Transverse colon (tissue), 4 donors: Measurements from ENCODE around the gene SYCE3.

Experiments
- POLR2AphosphoS5 ChIP-seq, 3 donors: sonication (generic); formaldehyde crosslinking; IDR thresholded peaks; one replicate each; pipeline ENCODE4 v1.6.1; 2016; ENCODE audit warnings: antibody characterized with exemption in 3 of 3
- TF ChIP-seq, protein P1 (sequence below), 5 experiments: fragments of 200-600 bp in 3 of 5; fragments of 450-650 bp in 2 of 5; sonication (generic) in 3 of 5; IDR thresholded peaks; 1 replicate in 2 of 5; 2 replicates in 3 of 5; pipeline ENCODE4 v1.5.1; 2016 to 2017; ENCODE audit warnings: antibody characterized with exemption in 5 of 5, inconsistent platforms in 3 of 5, mild to moderate bottlenecking in 2 of 5, moderate library complexity in 1 of 5

GRCh38 chr22:50585238-50585637, 22.5 kb upstream of the SYCE3 start:
- TF ChIP-seq, protein P1, sequence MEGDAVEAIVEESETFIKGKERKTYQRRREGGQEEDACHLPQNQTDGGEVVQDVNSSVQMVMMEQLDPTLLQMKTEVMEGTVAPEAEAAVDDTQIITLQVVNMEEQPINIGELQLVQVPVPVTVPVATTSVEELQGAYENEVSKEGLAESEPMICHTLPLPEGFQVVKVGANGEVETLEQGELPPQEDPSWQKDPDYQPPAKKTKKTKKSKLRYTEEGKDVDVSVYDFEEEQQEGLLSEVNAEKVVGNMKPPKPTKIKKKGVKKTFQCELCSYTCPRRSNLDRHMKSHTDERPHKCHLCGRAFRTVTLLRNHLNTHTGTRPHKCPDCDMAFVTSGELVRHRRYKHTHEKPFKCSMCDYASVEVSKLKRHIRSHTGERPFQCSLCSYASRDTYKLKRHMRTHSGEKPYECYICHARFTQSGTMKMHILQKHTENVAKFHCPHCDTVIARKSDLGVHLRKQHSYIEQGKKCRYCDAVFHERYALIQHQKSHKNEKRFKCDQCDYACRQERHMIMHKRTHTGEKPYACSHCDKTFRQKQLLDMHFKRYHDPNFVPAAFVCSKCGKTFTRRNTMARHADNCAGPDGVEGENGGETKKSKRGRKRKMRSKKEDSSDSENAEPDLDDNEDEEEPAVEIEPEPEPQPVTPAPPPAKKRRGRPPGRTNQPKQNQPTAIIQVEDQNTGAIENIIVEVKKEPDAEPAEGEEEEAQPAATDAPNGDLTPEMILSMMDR (IDR thresholded peaks at IDR 0.05) = no peak
- no peak for TF ChIP-seq POLR2AphosphoS5 (IDR thresholded peaks at IDR 0.05)
